ENCODE results near the gene GSK3A.

Gene GSK3A

DNA sequence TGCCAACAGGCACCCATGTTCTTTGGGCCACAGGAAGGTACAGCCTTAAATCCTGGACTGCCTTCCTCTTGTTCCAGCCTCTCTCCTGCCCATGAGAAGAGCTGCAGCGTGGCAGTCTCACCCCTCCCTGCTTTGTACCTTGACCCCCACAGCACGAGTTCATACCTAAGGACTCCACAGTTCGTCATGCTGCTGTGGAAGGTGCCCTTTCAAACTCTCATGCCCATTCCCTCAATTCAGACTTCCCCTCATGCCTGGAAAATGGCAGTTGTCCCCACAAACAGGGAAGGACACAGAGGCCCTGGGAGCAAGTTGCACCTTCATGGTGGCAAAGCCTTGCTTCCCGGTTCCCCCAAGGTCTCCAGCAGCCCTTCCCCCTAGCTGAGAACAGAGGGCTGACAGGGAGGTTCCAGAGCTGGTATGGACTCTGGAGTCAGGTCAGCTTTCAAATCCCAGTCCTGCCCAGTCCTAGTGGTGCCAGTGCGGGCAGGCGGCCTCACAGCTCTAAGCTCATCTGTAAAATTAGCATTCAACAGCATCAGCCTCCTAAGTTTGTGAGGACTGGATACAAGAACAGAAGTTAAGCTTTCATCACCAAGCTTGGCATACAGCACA, 8.6 kb downstream of the GSK3A start:
- peaks cover 6% of the 10 kb centered on the region; the same call in 1 of the 2 replicates for H3K36me3 ChIP-seq (ENCODE audit: insufficient read depth)

DNA sequence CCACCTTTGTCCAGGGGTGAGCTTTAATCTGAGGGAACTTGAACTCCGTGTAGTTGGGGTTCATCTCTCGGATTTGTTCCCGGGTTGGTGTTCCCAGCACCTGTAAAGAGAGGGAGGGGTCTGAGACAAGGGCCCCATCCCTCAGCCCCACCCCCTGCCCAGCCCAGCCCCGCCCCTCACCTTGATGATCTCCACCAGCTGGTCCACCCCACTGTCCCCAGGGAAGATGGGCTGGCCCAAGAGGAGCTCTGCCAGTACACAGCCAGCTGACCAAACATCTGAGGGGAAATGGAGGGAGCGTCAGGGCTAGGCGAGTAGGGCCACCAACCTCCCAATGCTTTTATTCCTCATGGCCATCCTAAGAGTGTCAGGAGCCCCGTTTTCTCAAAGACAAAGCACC, 9.3 kb downstream of the GSK3A start:
- H4K20me1 ChIP-seq (ENCODE audit: insufficient read depth), result no peaks in the 10 kb centered on the region
- H3K36me3 ChIP-seq (ENCODE audit: insufficient read depth), result peaks cover 6% of the 10 kb centered on the region; the same call in 1 of the 2 replicates
- TF ChIP-seq, protein P1, sequence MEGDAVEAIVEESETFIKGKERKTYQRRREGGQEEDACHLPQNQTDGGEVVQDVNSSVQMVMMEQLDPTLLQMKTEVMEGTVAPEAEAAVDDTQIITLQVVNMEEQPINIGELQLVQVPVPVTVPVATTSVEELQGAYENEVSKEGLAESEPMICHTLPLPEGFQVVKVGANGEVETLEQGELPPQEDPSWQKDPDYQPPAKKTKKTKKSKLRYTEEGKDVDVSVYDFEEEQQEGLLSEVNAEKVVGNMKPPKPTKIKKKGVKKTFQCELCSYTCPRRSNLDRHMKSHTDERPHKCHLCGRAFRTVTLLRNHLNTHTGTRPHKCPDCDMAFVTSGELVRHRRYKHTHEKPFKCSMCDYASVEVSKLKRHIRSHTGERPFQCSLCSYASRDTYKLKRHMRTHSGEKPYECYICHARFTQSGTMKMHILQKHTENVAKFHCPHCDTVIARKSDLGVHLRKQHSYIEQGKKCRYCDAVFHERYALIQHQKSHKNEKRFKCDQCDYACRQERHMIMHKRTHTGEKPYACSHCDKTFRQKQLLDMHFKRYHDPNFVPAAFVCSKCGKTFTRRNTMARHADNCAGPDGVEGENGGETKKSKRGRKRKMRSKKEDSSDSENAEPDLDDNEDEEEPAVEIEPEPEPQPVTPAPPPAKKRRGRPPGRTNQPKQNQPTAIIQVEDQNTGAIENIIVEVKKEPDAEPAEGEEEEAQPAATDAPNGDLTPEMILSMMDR (conservative IDR thresholded peaks at IDR 0.05; ENCODE audit: low read depth, low read length), result no peak
- no peaks in the 10 kb centered on the region for H3K4me1 ChIP-seq (ENCODE audit: low read depth, poor library complexity, severe bottlenecking)
- H3K9ac ChIP-seq, result no peak overlapping the region
- H3K79me2 ChIP-seq (ENCODE audit: insufficient read depth, low read depth), result no peaks in the 10 kb centered on the region; the same call in 1 of the 2 replicates
- no peak overlapping the region for H3K27ac ChIP-seq
- H3K4me2 ChIP-seq, result no peak overlapping the region
- no peaks in the 10 kb centered on the region for H3K27me3 ChIP-seq (ENCODE audit: insufficient read depth, low read depth)
- H3K4me3 ChIP-seq (IDR thresholded peaks at IDR 0.05; ENCODE audit: insufficient read depth, low read depth, low read length), result no peak overlapping the region
- no peak overlapping the region for H2AFZ ChIP-seq (ENCODE audit: low read depth)

More for the DNA sequence above, 8.6 kb downstream of the GSK3A start:
- H3K27me3 ChIP-seq (ENCODE audit: insufficient read depth, low read depth), result no peaks in the 10 kb centered on the region
- no peak overlapping the region for H3K4me3 ChIP-seq (IDR thresholded peaks at IDR 0.05; ENCODE audit: insufficient read depth, low read depth, low read length)
- no peaks in the 10 kb centered on the region for H3K79me2 ChIP-seq (ENCODE audit: insufficient read depth, low read depth)
- H4K20me1 ChIP-seq (ENCODE audit: insufficient read depth), result no peaks in the 10 kb centered on the region
- no peak overlapping the region for H3K27ac ChIP-seq
- no peak overlapping the region for H3K4me2 ChIP-seq
- TF ChIP-seq, protein P1 (conservative IDR thresholded peaks at IDR 0.05; ENCODE audit: low read depth, low read length), result no peak
- no peak overlapping the region for H2AFZ ChIP-seq (ENCODE audit: low read depth)
- H3K4me1 ChIP-seq (ENCODE audit: low read depth, poor library complexity, severe bottlenecking), result no peaks in the 10 kb centered on the region
- no peak overlapping the region for H3K9ac ChIP-seq

DNA sequence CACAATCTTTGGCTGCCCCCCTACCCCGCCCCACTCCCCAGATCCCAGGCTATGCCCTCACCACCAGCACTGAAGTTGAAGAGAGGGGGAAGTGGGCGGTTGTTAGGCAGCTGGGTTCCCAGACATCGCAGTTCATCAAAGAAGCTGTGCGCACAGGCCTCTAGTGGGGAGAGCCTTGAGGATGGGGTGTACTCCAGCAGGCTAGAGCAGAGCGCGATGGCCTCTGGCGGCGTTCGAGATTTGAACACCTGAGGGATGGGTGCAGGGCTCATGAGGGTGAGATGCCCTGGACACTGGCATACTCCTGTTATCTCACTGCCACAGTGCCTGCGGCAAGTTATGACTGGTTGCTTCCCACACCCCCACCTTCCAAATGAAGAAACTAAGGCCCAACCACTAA, 10.0 kb downstream of the GSK3A start:
- TF ChIP-seq, protein P1 (conservative IDR thresholded peaks at IDR 0.05; ENCODE audit: low read depth, low read length), result no peak
- H3K36me3 ChIP-seq (ENCODE audit: insufficient read depth), result peaks cover 6% of the 10 kb centered on the region; the same call in 1 of the 2 replicates
- no peak overlapping the region for H3K27ac ChIP-seq

DNA sequence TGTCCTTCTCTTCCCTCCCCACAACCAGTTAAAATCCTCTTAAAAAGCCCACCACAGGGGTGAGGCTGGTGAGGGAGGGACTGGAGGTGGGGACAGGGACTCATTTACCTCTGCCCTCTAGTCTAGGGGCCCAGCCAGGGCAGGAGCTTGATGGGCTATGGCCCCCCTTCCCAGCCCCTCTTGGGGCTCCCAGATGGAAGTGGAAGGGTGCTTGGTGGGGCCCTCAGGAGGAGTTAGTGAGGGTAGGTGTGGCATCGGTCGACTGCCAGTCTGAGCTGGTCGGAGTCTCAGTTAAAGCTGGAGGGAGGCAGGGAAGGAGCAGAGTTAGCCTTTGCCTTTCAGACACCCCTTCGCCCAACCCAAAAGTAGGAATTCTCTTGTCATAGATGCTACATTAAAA, 11.8 kb downstream of the GSK3A start:
- H3K4me3 ChIP-seq (IDR thresholded peaks at IDR 0.05; ENCODE audit: insufficient read depth, low read depth, low read length), result no peak overlapping the region
- no peaks in the 10 kb centered on the region; the same call in 1 of the 2 replicates for H3K79me2 ChIP-seq (ENCODE audit: insufficient read depth, low read depth)
- no peaks in the 10 kb centered on the region for H4K20me1 ChIP-seq (ENCODE audit: insufficient read depth)
- no peak overlapping the region for H3K9ac ChIP-seq
- no peaks in the 10 kb centered on the region for H3K27me3 ChIP-seq (ENCODE audit: insufficient read depth, low read depth)
- no peak overlapping the region for H3K4me2 ChIP-seq
- H3K27ac ChIP-seq, result no peak overlapping the region
- no peaks in the 10 kb centered on the region for H3K4me1 ChIP-seq (ENCODE audit: low read depth, poor library complexity, severe bottlenecking)
- H3K36me3 ChIP-seq (ENCODE audit: insufficient read depth), result peaks cover 6% of the 10 kb centered on the region; the same call in 1 of the 2 replicates
- TF ChIP-seq, protein P1 (conservative IDR thresholded peaks at IDR 0.05; ENCODE audit: low read depth, low read length), result no peak
- no peak overlapping the region for H2AFZ ChIP-seq (ENCODE audit: low read depth)

More for the DNA sequence above, 10.0 kb downstream of the GSK3A start:
- Histone ChIP-seq H3K4me1 (ENCODE audit: low read depth, poor library complexity, severe bottlenecking) (no peaks in the 10 kb centered on the region), H3K79me2 (ENCODE audit: insufficient read depth, low read depth) (no peaks in the 10 kb centered on the region; the same call in 1 of the 2 replicates), H3K9ac (no peak overlapping the region), H3K4me3 (IDR thresholded peaks at IDR 0.05; ENCODE audit: insufficient read depth, low read depth, low read length) (no peak overlapping the region), H2AFZ (ENCODE audit: low read depth) (no peak overlapping the region), H4K20me1 (ENCODE audit: insufficient read depth) (no peaks in the 10 kb centered on the region), H3K27me3 (ENCODE audit: insufficient read depth, low read depth) (no peaks in the 10 kb centered on the region), H3K4me2 (no peak overlapping the region)
